NCI-H187 treated with DMSO at 0.1 percent for 48 hours (cell line): ENCODE measurements around the gene MRPS17.

Source experiments
- DNase-seq: peaks from one replicate; lab custom pipeline; 2025; lab: John Stamatoyannopoulos, UW

MRPS17 gene

GRCh38 chr7:55970978-55971377 lies 19.3 kb downstream of the MRPS17 start:
- DNase-seq, result no peak

GRCh38 chr7:55973747-55974250 lies 22.1 kb downstream of the MRPS17 start:
- DNase-seq, result no peak

GRCh38 chr7:55975988-55976633 lies 24.4 kb downstream of the MRPS17 start:
- DNase-seq, result no peak

- DNase-seq, result no peak
These were observed 26.2 kb downstream of the MRPS17 start for GRCh38 chr7:55977831-55978230.

- DNase-seq, result no peak
These were observed 28.6 kb downstream of the MRPS17 start for GRCh38 chr7:55980266-55980665.

GRCh38 chr7:55983537-55983936 lies 31.9 kb downstream of the MRPS17 start:
- no peak for DNase-seq

GRCh38 chr7:55992346-55992745 lies 40.7 kb downstream of the MRPS17 start:
- no peak for DNase-seq

- DNase-seq, result no peak
These were observed 45.3 kb downstream of the MRPS17 start for GRCh38 chr7:55996856-55997500.

- no peak for DNase-seq
These were observed 52.1 kb downstream of the MRPS17 start for GRCh38 chr7:56003749-56004148.
